Stomach (tissue), 4 donors: Measurements from ENCODE around the gene GIMAP8.

Source experiments
- CTCF ChIP-seq, 7 experiments: fragments of 450-650 bp in 4 of 7; fragments of 200-600 bp in 3 of 7; sonication (generic) in 3 of 7; IDR thresholded peaks; one replicate each; pipeline ENCODE4 v1.5.1; 2016 to 2019; ENCODE audit warnings: antibody characterized with exemption in 7 of 7, control low read depth in 2 of 7, mild to moderate bottlenecking in 1 of 7
- EP300 ChIP-seq: sonication (generic); formaldehyde crosslinking; IDR thresholded peaks from one replicate; pipeline ENCODE4 v1.6.1; 2017; ENCODE audit warnings: antibody characterized with exemption
- POLR2A ChIP-seq, 4 donors: fragments of 450-650 bp; IDR thresholded peaks; one replicate each; pipeline ENCODE4 v1.6.1; 2016; ENCODE audit warnings: antibody characterized with exemption in 4 of 4, control low read depth in 2 of 4, mild to moderate bottlenecking in 1 of 4, moderate library complexity in 1 of 4

GRCh38 chr7:150406567-150407421 is 43.6 kb upstream of the GIMAP8 start:
- TF ChIP-seq CTCF (IDR thresholded peaks at IDR 0.05) = no peak
- TF ChIP-seq EP300 = no peak
- no peak for TF ChIP-seq POLR2A (IDR thresholded peaks at IDR 0.05)
